ELR (cell line): ENCODE data around the gene SFXN2.

ENCODE experiments used
- DNase-seq: peaks from one replicate; pipeline ENCODE4 v3.0.0-alpha.2; 2015; ENCODE audit warnings: low read depth

The SFXN2 gene

GRCh38 chr10:102776779-102777456, 62.5 kb downstream of the SFXN2 start:
- DNase-seq: peak; percentile 91

GRCh38 chr10:102777711-102778453, 63.4 kb downstream of the SFXN2 start:
- DNase-seq: no peak

GRCh38 chr10:102778781-102779180, 64.3 kb downstream of the SFXN2 start:
- no peak for DNase-seq

GRCh38 chr10:102779680-102780526, 65.5 kb downstream of the SFXN2 start:
- DNase-seq: peak; percentile 79

- no peak for DNase-seq
Observed at GRCh38 chr10:102780527-102780808, 66.0 kb downstream of the SFXN2 start.

GRCh38 chr10:102781090-102781920, 66.9 kb downstream of the SFXN2 start:
- no peak for DNase-seq

- DNase-seq: peak; percentile 31
Observed at GRCh38 chr10:102781921-102782557, 67.6 kb downstream of the SFXN2 start.

- DNase-seq: no peak
Observed at GRCh38 chr10:102782673-102783551, 68.5 kb downstream of the SFXN2 start.

- DNase-seq: no peak
Observed at GRCh38 chr10:102783568-102783967, 69.1 kb downstream of the SFXN2 start.

- DNase-seq: no peak
Observed at GRCh38 chr10:102785818-102786217, 71.4 kb downstream of the SFXN2 start.

GRCh38 chr10:102791754-102792395, 77.4 kb downstream of the SFXN2 start:
- no peak for DNase-seq
